ENCODE data around the gene COX7B2.

The COX7B2 gene

GRCh38 chr4:46909078-46909477 lies at the start of gene COX7B2:
Gene COX7B2 (minus strand): TSS chr4:46909245. CDS start chr4:46735192, 174,053 bp downstream.
- DNase-seq (ENCODE audit: low read depth) = no peak
- no peak within 1 kb of the TSS for H3K4me3 ChIP-seq (ENCODE audit: low read depth, low read length)
- TF ChIP-seq CTCF (IDR thresholded peaks at IDR 0.05; ENCODE audit: low read depth, low read length) = no peak
- no peak for TF ChIP-seq POLR2A (IDR thresholded peaks at IDR 0.05; ENCODE audit: extremely low read depth, insufficient read length)

- no peak for TF ChIP-seq CTCF (IDR thresholded peaks at IDR 0.05; ENCODE audit: low read depth, low read length)
- TF ChIP-seq MAX (IDR thresholded peaks at IDR 0.05; ENCODE audit: low read depth, low read length) = no peak
- no peak for TF ChIP-seq MYC (IDR thresholded peaks at IDR 0.05; ENCODE audit: low read depth, low read length)
- TF ChIP-seq POLR2A (IDR thresholded peaks at IDR 0.05; ENCODE audit: extremely low read depth, insufficient read length) = no peak
- no peak for DNase-seq (ENCODE audit: low read depth)
- no peak overlapping the region for H3K4me3 ChIP-seq (ENCODE audit: low read depth, low read length)
Measured at GRCh38 chr4:46956451-46956850, 47.4 kb upstream of the COX7B2 start.

- no peak overlapping the region for H3K4me3 ChIP-seq (ENCODE audit: low read depth, low read length)
- DNase-seq (ENCODE audit: low read depth) = no peak
- no peak for TF ChIP-seq MYC (IDR thresholded peaks at IDR 0.05; ENCODE audit: low read depth, low read length)
- TF ChIP-seq POLR2A (IDR thresholded peaks at IDR 0.05; ENCODE audit: extremely low read depth, insufficient read length) = no peak
- TF ChIP-seq MAX (IDR thresholded peaks at IDR 0.05; ENCODE audit: low read depth, low read length) = no peak
- TF ChIP-seq CTCF (IDR thresholded peaks at IDR 0.05; ENCODE audit: low read depth, low read length) = no peak
Measured at GRCh38 chr4:46955601-46956000, 46.6 kb upstream of the COX7B2 start.

GRCh38 chr4:46954643-46955042 lies 45.6 kb upstream of the COX7B2 start:
- DNase-seq (ENCODE audit: low read depth) = no peak
- TF ChIP-seq MYC (IDR thresholded peaks at IDR 0.05; ENCODE audit: low read depth, low read length) (no peak), MAX (IDR thresholded peaks at IDR 0.05; ENCODE audit: low read depth, low read length) (no peak), CTCF (IDR thresholded peaks at IDR 0.05; ENCODE audit: low read depth, low read length) (no peak), POLR2A (IDR thresholded peaks at IDR 0.05; ENCODE audit: extremely low read depth, insufficient read length) (no peak)
- H3K4me3 ChIP-seq (ENCODE audit: low read depth, low read length) = no peak overlapping the region

- DNase-seq (ENCODE audit: low read depth) = no peak
- TF ChIP-seq MYC (IDR thresholded peaks at IDR 0.05; ENCODE audit: low read depth, low read length) (no peak), POLR2A (IDR thresholded peaks at IDR 0.05; ENCODE audit: extremely low read depth, insufficient read length) (no peak), CTCF (IDR thresholded peaks at IDR 0.05; ENCODE audit: low read depth, low read length) (no peak), MAX (IDR thresholded peaks at IDR 0.05; ENCODE audit: low read depth, low read length) (no peak)
- no peak overlapping the region for H3K4me3 ChIP-seq (ENCODE audit: low read depth, low read length)
Measured at GRCh38 chr4:46953564-46953963, 44.5 kb upstream of the COX7B2 start.

GRCh38 chr4:46952451-46952850 lies 43.4 kb upstream of the COX7B2 start:
- no peak for DNase-seq (ENCODE audit: low read depth)
- TF ChIP-seq POLR2A (IDR thresholded peaks at IDR 0.05; ENCODE audit: extremely low read depth, insufficient read length) (no peak), MYC (IDR thresholded peaks at IDR 0.05; ENCODE audit: low read depth, low read length) (no peak), CTCF (IDR thresholded peaks at IDR 0.05; ENCODE audit: low read depth, low read length) (no peak), MAX (IDR thresholded peaks at IDR 0.05; ENCODE audit: low read depth, low read length) (no peak)
- no peak overlapping the region for H3K4me3 ChIP-seq (ENCODE audit: low read depth, low read length)
